SH-SY5Y (cell line): ENCODE measurements around the gene XKR7.

Experiments
- GATA2 ChIP-seq: IDR thresholded peaks from 2 replicates; pipeline ENCODE4 v1.6.1; 2011; ENCODE audit warnings: mild to moderate bottlenecking, low read depth, low read length
- GATA3 ChIP-seq: IDR thresholded peaks from 2 replicates; pipeline ENCODE4 v1.6.1; 2011; ENCODE audit warnings: low read depth, mild to moderate bottlenecking, low read length, moderate library complexity

DNA sequence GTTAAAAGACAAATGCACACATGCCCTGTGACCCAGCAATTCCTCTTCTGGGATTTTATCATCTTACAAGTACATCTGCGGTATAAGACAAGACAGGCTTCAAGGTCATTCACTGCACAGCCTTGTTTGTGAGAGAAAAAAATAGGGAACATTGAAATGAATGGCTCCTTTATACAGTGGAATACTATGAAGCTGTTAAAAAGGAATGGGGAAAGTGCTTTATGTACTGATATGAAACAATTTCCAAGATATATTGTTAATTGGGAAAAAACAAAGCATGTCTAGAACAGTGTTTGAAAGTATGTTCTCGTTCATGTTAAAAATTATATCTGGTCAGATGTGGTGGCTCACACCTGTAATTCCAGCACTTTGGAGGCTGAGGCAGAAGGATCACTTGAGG lies 41.5 kb upstream of the XKR7 start:
- TF ChIP-seq GATA2 (no peak), GATA3 (no peak)
